NCI-H1105 (cell line): ENCODE results near the gene GRK4.

ENCODE experiments used
- DNase-seq: peaks from one replicate; lab custom pipeline; 2025; lab: John Stamatoyannopoulos, UW

Gene GRK4

GRCh38 chr4:3073158-3074077, 110.0 kb downstream of the GRK4 start:
- no peak for DNase-seq

GRCh38 chr4:3074078-3074845, 110.9 kb downstream of the GRK4 start, which contains the start of the genes HTT and HTT-AS:
HTT (plus strand) TSS chr4:3074681; CDS start chr4:3074826, 145 bp downstream.
HTT-AS (minus strand) TSS chr4:3074538.
- DNase-seq, result peak; percentile 78

- peak; percentile 30 for DNase-seq
These were observed 111.7 kb downstream of the GRK4 start for GRCh38 chr4:3074846-3075651.

- DNase-seq, result no peak
These were observed 112.2 kb downstream of the GRK4 start for GRCh38 chr4:3075652-3075981.

GRCh38 chr4:3077796-3078195, 114.4 kb downstream of the GRK4 start:
- DNase-seq, result no peak

- DNase-seq, result no peak
These were observed 116.3 kb downstream of the GRK4 start for GRCh38 chr4:3079694-3080123.

GRCh38 chr4:3082925-3083515, 119.6 kb downstream of the GRK4 start:
- no peak for DNase-seq

GRCh38 chr4:3083732-3084131, 120.4 kb downstream of the GRK4 start:
- no peak for DNase-seq

GRCh38 chr4:3085948-3086670, 122.7 kb downstream of the GRK4 start:
- no peak for DNase-seq

- DNase-seq, result no peak
These were observed 123.9 kb downstream of the GRK4 start for GRCh38 chr4:3087115-3087797.
